Endothelial cell of umbilical vein (primary cell): ENCODE data around the gene GNAS. TPM values are rescaled to one million over a fixed set of nuclear protein-coding genes. Genes with fewer than 3 reads are reported as not detected.

Experiments
- BruUV-seq: library from RNA; stranded (reverse); fragments of 400-500 nt; replicated peaks from 2 replicates; lab custom pipeline; 2021; lab: Mats Ljungman, UMichigan
- CTCF ChIA-PET: fragments of 300-600, 350-600 bp; sonication (Branson Sonifier 250); formaldehyde crosslinking; loops from one replicate; lab custom pipeline; 2021; ENCODE audit warnings: antibody characterized with exemption, inconsistent platforms; lab: Charles Lee
- POLR2A ChIA-PET: fragments of 300-600, 350-600 bp; sonication (Branson Sonifier 250); formaldehyde crosslinking; loops from one replicate; lab custom pipeline; 2021; ENCODE audit warnings: antibody characterized with exemption, inconsistent platforms; lab: Charles Lee
- DNase-seq: peaks from one replicate; pipeline ENCODE4 v3.0.0-alpha.2; 2011; ENCODE audit warnings: low read depth, low spot score
- FAIRE-seq: peaks from 2 replicates; lab custom pipeline; 2011; peaks lifted over from hg19 to GRCh38; lab: Jason Lieb, UNC
- H2AFZ ChIP-seq: 2 replicates; pipeline ENCODE4 v1.6.0; 2012; ENCODE audit warnings: low read depth, low read length, control low read depth, inconsistent platforms
- H3K27ac ChIP-seq: 2 replicates; pipeline ENCODE4 v1.5.1; 2011; ENCODE audit warnings: low read depth, mild to moderate bottlenecking, control low read depth, low read length, moderate library complexity; ENCODE audit not compliant: insufficient read depth
- H3K27me3 ChIP-seq, 2 experiments: 2 replicates each; pipeline versions ENCODE4 v1.6.0 to v1.6.1; 2011; ENCODE audit warnings: low read length in 2 of 2, mixed read lengths in 1 of 2; ENCODE audit not compliant: control insufficient read depth in 2 of 2, insufficient read depth in 2 of 2
- H3K36me3 ChIP-seq, 2 experiments: 2 replicates in 1 of 2; 3 replicates in 1 of 2; pipeline ENCODE4 v1.5.1; 2011; ENCODE audit warnings: low read length in 2 of 2, mild to moderate bottlenecking in 1 of 2, moderate library complexity in 1 of 2; ENCODE audit not compliant: control insufficient read depth in 2 of 2, insufficient read depth in 2 of 2; ENCODE audit errors: extremely low read depth in 1 of 2
- H3K4me1 ChIP-seq: 3 replicates; pipeline ENCODE4 v1.5.1; 2011; ENCODE audit warnings: mild to moderate bottlenecking, low read length; ENCODE audit not compliant: control insufficient read depth, insufficient read depth; ENCODE audit errors: extremely low read depth
- H3K4me2 ChIP-seq: 2 replicates; pipeline ENCODE4 v1.6.1; 2011; ENCODE audit warnings: low read length, control low read depth, mixed read lengths; ENCODE audit not compliant: insufficient read depth
- H3K4me3 ChIP-seq, 3 experiments: fragments of 200-600 bp in 1 of 3; sonication (generic), shearing (Covaris generic) in 1 of 3; replicated peaks in 1 of 3; 2 replicates each; pipeline ENCODE4 v1.5.1; 2011 to 2016; ENCODE audit warnings: control low read depth in 3 of 3, low read length in 3 of 3, mild to moderate bottlenecking in 2 of 3, inconsistent platforms in 1 of 3, low read depth in 1 of 3, moderate library complexity in 1 of 3; ENCODE audit not compliant: insufficient read depth in 1 of 3
- H3K79me2 ChIP-seq: 2 replicates; pipeline ENCODE4 v1.6.0; 2012; ENCODE audit warnings: low read length, inconsistent platforms; ENCODE audit not compliant: control insufficient read depth, insufficient read depth
- H3K9ac ChIP-seq: replicated peaks from 2 replicates; pipeline ENCODE3; 2011; ENCODE audit warnings: low read length, control low read depth; ENCODE audit not compliant: insufficient read depth; ENCODE audit errors: extremely low read depth
- H3K9me1 ChIP-seq: replicated peaks from 3 replicates; pipeline ENCODE4 v1.6.0; 2011; ENCODE audit warnings: mild to moderate bottlenecking, low read length; ENCODE audit not compliant: control insufficient read depth, insufficient read depth; ENCODE audit errors: extremely low read depth
- H3K9me3 ChIP-seq: replicated peaks from 2 replicates; pipeline ENCODE4 v1.5.1; 2012; ENCODE audit warnings: low read length, inconsistent platforms; ENCODE audit not compliant: control insufficient read depth, insufficient read depth
- H4K20me1 ChIP-seq: replicated peaks from 2 replicates; pipeline ENCODE3; 2011; ENCODE audit warnings: mild to moderate bottlenecking, low read length; ENCODE audit not compliant: control insufficient read depth, insufficient read depth; ENCODE audit errors: extremely low read depth
- CTCF ChIP-seq, 2 donors: IDR thresholded peaks; 1 replicate in 1 of 2; 2 replicates in 1 of 2; pipeline ENCODE4 v1.5.1; 2011; ENCODE audit warnings: low read length in 2 of 2, mild to moderate bottlenecking in 2 of 2, moderate library complexity in 2 of 2, control low read depth in 1 of 2, inconsistent platforms in 1 of 2, low read depth in 1 of 2; ENCODE audit not compliant: insufficient read depth in 1 of 2; ENCODE audit errors: extremely low read depth in 1 of 2
- FOS ChIP-seq: IDR thresholded peaks from 2 replicates; pipeline ENCODE4 v1.6.1; 2011; ENCODE audit warnings: mild to moderate bottlenecking, low read length, moderate library complexity, borderline replicate concordance; ENCODE audit not compliant: insufficient read depth
- MYC ChIP-seq: IDR thresholded peaks from one replicate; pipeline ENCODE4 v1.6.1; 2011; ENCODE audit warnings: mild to moderate bottlenecking, low read depth, low read length
- dilution Hi-C: fragments of 300-500 bp; cut with MboI; formaldehyde crosslinking; loops from one replicate; pipeline ENCODE4 v1.15.0; 2019; ENCODE audit warnings: low sequenced_read_pairs; ENCODE audit not compliant: extremely low pct_ligation_motif_present
- intact Hi-C: fragments of 100-400 bp; cut with micrococcal nuclease; formaldehyde crosslinking; loops from one replicate; pipeline ENCODE4 v1.10.0; 2022
- polyA plus RNA-seq, 4 experiments: library from polyadenylated mRNA; depleted of rRNA in 3 of 4; stranded (reverse) in 3 of 4; unstranded in 1 of 4; fragments of >200 nt; gene quantifications; 2 replicates each; pipeline versions ENCODE4 v1.2.1 to v1.2.3, GENCODE V29; 2011 to 2012; ENCODE audit warnings: missing spikeins in 1 of 4
- total RNA-seq: library from RNA; stranded (reverse); gene quantifications from 2 replicates; pipeline ENCODE4 v1.2.3, GENCODE V29; 2021

The GNAS gene
- total and polyA plus RNA-seq, 2 donors (not counting 3 experiments of a cell fraction or from before 2014, with no cell fraction given) = 1,141 to 1,882 TPM

GRCh38 chr20:58922036-58922435 lies 69.5 kb downstream of the GNAS start:
- Histone ChIP-seq H3K27me3 (peaks cover 3% of the 10 kb centered on the region in 2 experiments), H3K9me3 (no peaks in the 10 kb centered on the region), H3K36me3 (no peaks in the 10 kb centered on the region), H3K9ac (no peak overlapping the region), H3K9me1 (no peaks in the 10 kb centered on the region), H3K79me2 (no peaks in the 10 kb centered on the region), H3K4me1 (no peaks in the 10 kb centered on the region), H3K27ac (no peak overlapping the region), H3K4me2 (no peak overlapping the region), H4K20me1 (no peaks in the 10 kb centered on the region), H2AFZ (no peak overlapping the region), H3K4me3 (no peak overlapping the region)
- FAIRE-seq (no peak), DNase-seq (no peak)
- dilution Hi-C loops (no loop called here), intact Hi-C loops (loop anchor here (5.0 kb wide), 1 partner anchor 870 kb away; no protein-coding TSS in a partner anchor)
- TF ChIP-seq CTCF (IDR thresholded peaks at IDR 0.05; ENCODE audit: extremely low read depth in 1 of 2, insufficient read depth in 1 of 2, low read depth in 1 of 2, low read length in 2 of 2) = no peak
- ChIA-PET CTCF (no interaction called here), POLR2A (no interaction called here)
- no TSS peak for BruUV-seq

- no peak overlapping the region for H3K27ac ChIP-seq
- no peak overlapping the region for H3K4me2 ChIP-seq
- no peak overlapping the region for H3K9ac ChIP-seq
- no peaks in the 10 kb centered on the region for H3K9me1 ChIP-seq
- no TSS peak for BruUV-seq
- H2AFZ ChIP-seq = no peak overlapping the region
- no peak overlapping the region for H3K4me3 ChIP-seq
- FAIRE-seq (no peak), DNase-seq (no peak)
- H3K79me2 ChIP-seq = no peaks in the 10 kb centered on the region
- H4K20me1 ChIP-seq = no peaks in the 10 kb centered on the region
- CTCF ChIA-PET = interaction anchor here (0.7 kb wide), 1 partner anchor 927 kb away, joined by 5 read pairs; no protein-coding TSS in a partner anchor
- no peak for TF ChIP-seq MYC
- no peak for TF ChIP-seq FOS
- peaks cover 3% of the 10 kb centered on the region in 2 experiments for H3K27me3 ChIP-seq
- intact Hi-C loops (loop anchor here (5.0 kb wide), 1 partner anchor 869 kb away; no protein-coding TSS in a partner anchor), dilution Hi-C loops (no loop called here)
- POLR2A ChIA-PET = no interaction called here
- no peaks in the 10 kb centered on the region for H3K36me3 ChIP-seq
- no peaks in the 10 kb centered on the region for H3K4me1 ChIP-seq
- no peaks in the 10 kb centered on the region for H3K9me3 ChIP-seq
Measured at GRCh38 chr20:58923117-58923712, 70.7 kb downstream of the GNAS start.
